Body of pancreas (tissue), 4 donors: Measurements from ENCODE around the gene C4orf33.

Source experiments
- POLR2A ChIP-seq, 3 donors: fragments of 450-650 bp; IDR thresholded peaks; one replicate each; pipeline ENCODE4 v1.6.1; 2016; ENCODE audit warnings: antibody characterized with exemption in 3 of 3, mild to moderate bottlenecking in 2 of 3
- TF ChIP-seq, protein P1 (sequence below), 7 experiments: fragments of 450-650 bp in 4 of 7; fragments of 200-600 bp in 3 of 7; sonication (generic) in 3 of 7; IDR thresholded peaks; one replicate each; pipeline ENCODE4 v1.5.1; 2016 to 2019; ENCODE audit warnings: antibody characterized with exemption in 7 of 7

DNA sequence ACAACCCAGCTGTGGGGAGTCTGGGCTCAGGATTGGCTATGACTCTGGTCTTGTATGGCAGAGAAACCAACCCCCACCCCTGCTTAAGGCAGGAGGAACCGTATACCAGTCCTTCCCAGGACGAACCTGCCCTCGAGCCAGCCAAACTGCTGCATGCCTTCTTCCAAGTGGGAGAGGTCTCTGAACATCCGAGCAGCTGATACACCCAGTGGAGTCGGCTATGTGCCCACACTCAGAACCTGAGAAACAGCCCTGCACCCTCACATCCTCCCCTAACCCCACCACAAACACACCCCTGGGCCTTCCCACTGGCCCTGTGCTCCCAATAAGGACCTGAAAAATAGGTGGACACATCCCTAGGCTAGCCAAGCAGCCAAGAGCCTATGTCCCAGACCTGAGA is 21.8 kb downstream of the C4orf33 start:
- TF ChIP-seq, protein P1, sequence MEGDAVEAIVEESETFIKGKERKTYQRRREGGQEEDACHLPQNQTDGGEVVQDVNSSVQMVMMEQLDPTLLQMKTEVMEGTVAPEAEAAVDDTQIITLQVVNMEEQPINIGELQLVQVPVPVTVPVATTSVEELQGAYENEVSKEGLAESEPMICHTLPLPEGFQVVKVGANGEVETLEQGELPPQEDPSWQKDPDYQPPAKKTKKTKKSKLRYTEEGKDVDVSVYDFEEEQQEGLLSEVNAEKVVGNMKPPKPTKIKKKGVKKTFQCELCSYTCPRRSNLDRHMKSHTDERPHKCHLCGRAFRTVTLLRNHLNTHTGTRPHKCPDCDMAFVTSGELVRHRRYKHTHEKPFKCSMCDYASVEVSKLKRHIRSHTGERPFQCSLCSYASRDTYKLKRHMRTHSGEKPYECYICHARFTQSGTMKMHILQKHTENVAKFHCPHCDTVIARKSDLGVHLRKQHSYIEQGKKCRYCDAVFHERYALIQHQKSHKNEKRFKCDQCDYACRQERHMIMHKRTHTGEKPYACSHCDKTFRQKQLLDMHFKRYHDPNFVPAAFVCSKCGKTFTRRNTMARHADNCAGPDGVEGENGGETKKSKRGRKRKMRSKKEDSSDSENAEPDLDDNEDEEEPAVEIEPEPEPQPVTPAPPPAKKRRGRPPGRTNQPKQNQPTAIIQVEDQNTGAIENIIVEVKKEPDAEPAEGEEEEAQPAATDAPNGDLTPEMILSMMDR (IDR thresholded peaks at IDR 0.05): no peak
- no peak for TF ChIP-seq POLR2A (IDR thresholded peaks at IDR 0.05)
